Measurements from ENCODE around the gene ERICH3. TPM values are rescaled to one million over a fixed set of nuclear protein-coding genes. Genes with fewer than 3 reads are reported as not detected.

Gene ERICH3, protein sequence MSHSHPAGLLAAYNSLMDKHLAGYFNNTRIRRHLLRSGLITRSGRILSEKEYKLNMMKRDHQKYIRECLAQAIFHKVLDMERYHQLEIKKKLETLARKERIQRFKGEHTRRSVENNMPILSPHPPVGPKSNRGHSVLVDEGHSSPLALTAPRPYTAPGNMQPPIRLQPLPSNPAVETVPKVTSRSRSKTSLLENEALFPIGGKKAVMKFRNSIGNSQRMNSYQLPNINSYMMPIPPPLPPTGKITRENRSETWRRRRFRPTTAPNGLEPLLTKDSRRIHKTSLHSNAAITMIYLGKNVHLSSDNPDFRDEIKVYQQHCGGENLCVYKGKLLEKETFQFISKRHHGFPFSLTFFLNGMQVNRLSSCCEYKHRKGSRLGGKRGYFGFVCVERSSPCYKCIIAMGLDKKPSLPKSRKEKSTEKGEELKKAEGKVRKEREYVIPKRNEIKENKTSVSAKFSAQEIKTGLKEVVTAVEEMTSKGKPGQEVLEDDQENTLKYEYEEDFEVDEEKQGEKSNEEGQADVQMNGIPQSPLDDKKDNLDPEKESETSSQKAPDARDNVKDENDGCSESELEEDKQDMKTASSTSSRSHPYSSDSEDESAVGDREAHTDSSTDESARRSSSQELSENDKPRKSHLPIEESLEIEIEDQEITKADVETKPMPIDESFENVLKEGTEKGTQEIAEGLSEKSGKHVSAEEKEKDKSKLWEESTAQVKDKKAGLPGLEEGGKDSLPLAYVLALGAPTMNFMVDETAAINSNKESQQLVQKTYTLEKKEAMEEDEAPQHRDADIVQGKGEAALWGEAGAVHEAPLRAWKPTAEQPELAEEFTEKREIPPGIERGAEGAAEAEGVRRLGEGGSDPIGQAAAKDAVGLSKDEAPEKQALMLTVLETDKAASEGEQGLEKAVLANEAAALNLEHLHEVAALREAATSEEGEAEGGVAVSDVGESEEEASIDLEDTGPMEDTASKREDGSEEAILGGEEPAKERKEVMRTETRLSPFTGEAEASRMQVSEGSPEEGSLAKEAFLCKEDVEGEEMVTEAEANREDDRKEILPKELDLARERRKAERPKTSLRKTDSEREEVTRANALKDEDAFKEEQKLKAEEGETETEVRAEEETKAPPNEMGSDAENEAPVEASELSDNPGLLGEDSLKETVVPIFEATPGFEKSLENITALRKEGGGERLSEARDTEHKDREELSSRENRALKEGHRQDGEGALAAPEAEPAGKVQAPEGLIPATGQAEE (N-terminal part only)
- total RNA-seq = under 1 TPM in 2 of 4 donors, not detected in 2; under 0.01 to 0.06 TPM

- H3K27me3 ChIP-seq = peaks cover 0 to 24% (median 9%) of the 10 kb centered on the region in 4 donors
- H3K9me3 ChIP-seq = peaks cover 0 to 6% (median 2%) of the 10 kb centered on the region in 4 donors
- no peak within 1 kb of the TSS for H3K27ac ChIP-seq (replicated peaks in 1 of 4)
- H3K4me1 ChIP-seq = peaks cover 0 to 13% (median 12%) of the 10 kb centered on the region in 4 donors
- no peak for TF ChIP-seq POLR2AphosphoS5 (IDR thresholded peaks at IDR 0.05)
- no peaks in the 10 kb centered on the region for H3K36me3 ChIP-seq
- peak within 1 kb of the TSS; percentile 37 to 46 (median 41) for H3K4me3 ChIP-seq
- DNase-seq (ENCODE audit: extremely low spot score) = no peak
- intact Hi-C loops (cut with DNase I) = no loop called here
- WGBS = 7% methylated on average over 36 of the region's 44 CpGs
Observed at GRCh38 chr1:74673351-74674111, at the start of gene ERICH3. Gene ERICH3, minus strand, starts transcription at chr1:74673792. Its CDS starts 273 bp downstream, at chr1:74673519.

- TF ChIP-seq POLR2AphosphoS5 (IDR thresholded peaks at IDR 0.05) (no peak), CTCF (IDR thresholded peaks at IDR 0.05) (no peak), POLR2A (IDR thresholded peaks at IDR 0.05; ENCODE audit: low read depth) (no peak), EP300 (IDR thresholded peaks at IDR 0.05) (no peak)
- intact Hi-C loops (cut with DNase I) = no loop called here
- Histone ChIP-seq H3K4me3 (no peak overlapping the region), H3K4me1 (peaks cover 6 to 29% (median 26%) of the 10 kb centered on the region in 4 donors), H3K36me3 (peaks cover 44 to 95% (median 75%) of the 10 kb centered on the region in 4 donors), H3K27me3 (no peaks in the 10 kb centered on the region), H3K27ac (replicated peaks in 1 of 4) (no peak overlapping the region), H3K9me3 (no peaks in the 10 kb centered on the region)
- WGBS = 97% methylated on average over 2 of the region's 2 CpGs
- no peak for DNase-seq (ENCODE audit: extremely low spot score)
Observed at GRCh38 chr1:74717626-74718025, 44.0 kb upstream of the ERICH3 start.

GRCh38 chr1:74716822-74717221 is 43.2 kb upstream of the ERICH3 start:
- Histone ChIP-seq H3K4me1 (peaks cover 6 to 36% (median 32%) of the 10 kb centered on the region in 4 donors), H3K4me3 (no peak overlapping the region), H3K27ac (replicated peaks in 1 of 4) (no peak overlapping the region), H3K36me3 (peaks cover 36 to 88% (median 73%) of the 10 kb centered on the region in 4 donors), H3K9me3 (no peaks in the 10 kb centered on the region), H3K27me3 (no peaks in the 10 kb centered on the region)
- TF ChIP-seq POLR2A (IDR thresholded peaks at IDR 0.05; ENCODE audit: low read depth) = no peak
- no peak for TF ChIP-seq POLR2AphosphoS5 (IDR thresholded peaks at IDR 0.05)
- no peak for TF ChIP-seq EP300 (IDR thresholded peaks at IDR 0.05)
- TF ChIP-seq CTCF (IDR thresholded peaks at IDR 0.05) = no peak
- intact Hi-C loops (cut with DNase I) = no loop called here
- 97% methylated on average over 1 of the region's 1 CpG for WGBS
- DNase-seq (ENCODE audit: extremely low spot score) = no peak

GRCh38 chr1:74715806-74716205 is 42.2 kb upstream of the ERICH3 start:
- no peak for DNase-seq (ENCODE audit: extremely low spot score)
- Histone ChIP-seq H3K4me1 (peaks cover 6 to 36% (median 32%) of the 10 kb centered on the region in 4 donors), H3K36me3 (peaks cover 31 to 88% (median 72%) of the 10 kb centered on the region in 4 donors), H3K27ac (replicated peaks in 1 of 4) (no peak overlapping the region), H3K27me3 (no peaks in the 10 kb centered on the region), H3K4me3 (no peak overlapping the region), H3K9me3 (no peaks in the 10 kb centered on the region)
- WGBS = 85% methylated on average over 6 of the region's 6 CpGs
- intact Hi-C loops (cut with DNase I) = no loop called here
- TF ChIP-seq EP300 (IDR thresholded peaks at IDR 0.05) (no peak), CTCF (IDR thresholded peaks at IDR 0.05) (no peak), POLR2AphosphoS5 (IDR thresholded peaks at IDR 0.05) (no peak), POLR2A (IDR thresholded peaks at IDR 0.05; ENCODE audit: low read depth) (no peak)

Measured in esophagus muscularis mucosa (tissue), 4 donors.